ENCODE data around the gene CEP131.

CEP131 gene

GRCh38 chr17:81203136-81203535, 19.6 kb downstream of the CEP131 start:
- in situ Hi-C loops (cut with MboI; ENCODE audit: low sequenced_read_pairs) = no loop called here

- in situ Hi-C loops (cut with MboI; ENCODE audit: low sequenced_read_pairs) = no loop called here
These were observed 20.4 kb downstream of the CEP131 start for GRCh38 chr17:81202318-81202717.

DNA sequence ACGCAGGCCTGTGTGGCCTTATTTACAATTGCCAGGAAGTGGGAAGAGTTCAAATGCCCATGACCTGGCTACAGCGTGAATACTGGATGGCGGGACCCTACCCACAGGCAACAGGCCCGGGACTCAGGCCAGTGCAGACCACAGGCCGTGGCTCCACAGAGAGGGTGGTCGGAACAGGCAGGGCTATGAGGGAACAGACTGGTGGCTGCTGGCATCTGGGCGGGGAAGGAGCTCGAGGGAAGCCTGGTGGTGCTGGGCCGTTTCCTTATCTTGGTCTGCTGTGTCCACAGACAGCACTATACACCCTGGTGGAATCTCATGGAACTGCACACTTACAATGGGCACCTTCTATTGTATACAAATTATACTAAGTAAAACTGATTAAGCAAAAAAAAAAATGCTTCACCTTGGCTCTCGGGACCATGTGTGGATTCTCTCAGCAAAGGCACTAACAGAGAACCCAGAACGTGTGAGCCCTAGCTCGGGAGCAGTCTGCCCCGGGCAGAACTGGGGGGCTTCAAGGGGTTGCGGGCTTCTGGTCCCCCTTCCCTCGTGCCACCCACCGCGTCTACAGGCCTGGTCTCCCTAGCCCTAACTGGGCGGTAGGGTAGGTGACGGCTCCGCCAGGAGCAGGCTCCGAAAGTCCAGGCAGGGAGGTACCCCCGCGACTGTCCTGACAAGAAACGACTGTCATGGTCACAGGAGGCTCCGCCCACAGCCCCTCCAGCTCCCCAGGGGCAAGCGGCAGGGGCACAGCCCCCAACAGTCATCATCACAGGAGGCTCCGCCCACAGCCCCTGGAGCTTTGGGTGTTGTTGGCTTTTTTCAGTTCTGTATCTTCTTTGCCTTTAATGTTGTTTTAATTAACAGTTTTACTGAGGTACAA, 21.8 kb downstream of the CEP131 start:
- in situ Hi-C loops (cut with MboI; ENCODE audit: low sequenced_read_pairs) = no loop called here

- in situ Hi-C loops (cut with MboI; ENCODE audit: low sequenced_read_pairs) = no loop called here
These were observed 22.6 kb downstream of the CEP131 start for GRCh38 chr17:81200201-81200600.

DNA sequence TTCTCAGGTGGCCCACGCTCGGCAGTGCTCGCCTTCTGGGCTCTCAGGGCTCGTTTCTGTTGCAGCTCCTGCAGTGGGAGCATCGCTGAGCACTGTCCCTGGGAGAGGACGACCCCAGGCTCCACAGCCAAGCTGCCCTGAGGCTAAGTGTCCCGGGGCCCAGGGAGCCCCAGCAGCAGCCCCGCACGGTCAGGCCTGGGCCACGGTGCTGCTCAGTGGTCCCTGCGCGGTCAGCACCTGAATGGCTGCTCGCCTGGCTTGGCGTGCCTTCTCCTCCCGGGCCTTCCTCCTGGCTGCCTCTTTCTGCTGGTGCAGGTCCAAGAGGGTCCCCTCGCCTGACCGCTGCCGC, 23.3 kb downstream of the CEP131 start:
- in situ Hi-C loops (cut with MboI; ENCODE audit: low sequenced_read_pairs) = no loop called here

DNA sequence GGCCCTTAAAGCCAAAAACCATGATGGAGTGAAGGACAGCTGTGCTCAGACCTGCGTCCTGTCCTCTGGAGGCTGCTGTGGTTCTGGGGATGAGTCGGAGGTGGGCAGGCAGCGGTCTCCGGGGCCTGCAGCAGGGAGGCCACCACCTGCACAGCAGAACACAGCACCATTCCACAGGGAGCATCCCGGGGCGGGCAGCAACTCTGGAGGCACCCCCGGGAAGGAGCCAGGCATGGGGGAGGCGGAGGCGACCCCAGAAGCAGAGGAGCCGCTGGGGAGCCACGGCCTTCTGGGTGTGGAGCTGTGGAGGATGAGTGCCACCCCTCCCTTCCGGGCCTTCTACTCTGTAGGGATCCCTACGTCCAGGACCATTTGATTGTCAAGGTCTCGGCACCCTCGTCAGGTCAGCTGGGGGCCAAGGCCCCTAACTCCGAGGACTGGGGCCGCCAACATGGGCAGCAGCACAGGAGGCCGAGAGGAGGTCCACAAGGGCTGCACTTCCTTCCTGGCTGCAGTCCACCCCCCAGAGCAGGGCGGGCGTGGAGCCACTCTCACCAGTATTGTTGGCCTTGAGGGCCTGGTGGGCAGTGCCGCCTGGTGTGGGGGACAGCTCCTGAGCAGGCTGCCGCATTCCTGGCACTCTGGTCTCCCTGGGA, 23.8 kb downstream of the CEP131 start:
- in situ Hi-C loops (cut with MboI; ENCODE audit: low sequenced_read_pairs) = no loop called here

DNA sequence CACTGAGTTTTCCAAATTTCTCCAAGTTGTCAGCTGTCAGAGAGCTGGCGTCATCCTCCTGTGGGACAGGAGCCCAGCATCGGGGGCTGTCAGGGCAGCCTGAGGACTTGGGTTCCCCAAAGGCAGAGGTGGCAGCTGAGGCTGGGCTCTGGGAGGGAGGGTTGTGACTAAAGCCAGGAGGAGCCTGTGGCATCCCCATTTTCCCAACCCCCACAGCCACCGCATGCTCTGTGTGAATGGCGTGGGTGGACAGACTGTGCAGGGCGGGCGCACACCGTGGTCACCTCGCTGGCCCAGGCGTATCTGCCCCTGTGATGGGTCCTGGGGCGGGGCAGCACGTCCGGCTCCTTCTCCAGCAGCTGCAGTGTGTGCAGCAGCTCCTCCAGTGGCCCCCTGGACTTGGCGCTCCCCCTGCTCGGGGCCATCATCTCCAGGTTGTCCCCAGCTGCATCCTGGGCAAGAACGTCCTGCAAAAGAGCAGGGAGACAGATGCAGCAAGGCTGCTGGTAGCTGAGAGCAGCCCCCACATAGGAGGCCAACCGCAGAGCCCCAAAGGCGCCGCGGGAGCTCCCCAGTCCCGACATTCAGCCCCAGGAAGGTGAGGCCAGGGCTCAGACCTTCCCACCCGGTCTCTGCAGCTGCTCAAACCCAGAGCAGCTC, 24.8 kb downstream of the CEP131 start:
- in situ Hi-C loops (cut with MboI; ENCODE audit: low sequenced_read_pairs) = no loop called here

GRCh38 chr17:81197409-81197795, 25.4 kb downstream of the CEP131 start:
- in situ Hi-C loops (cut with MboI; ENCODE audit: low sequenced_read_pairs) = no loop called here

DNA sequence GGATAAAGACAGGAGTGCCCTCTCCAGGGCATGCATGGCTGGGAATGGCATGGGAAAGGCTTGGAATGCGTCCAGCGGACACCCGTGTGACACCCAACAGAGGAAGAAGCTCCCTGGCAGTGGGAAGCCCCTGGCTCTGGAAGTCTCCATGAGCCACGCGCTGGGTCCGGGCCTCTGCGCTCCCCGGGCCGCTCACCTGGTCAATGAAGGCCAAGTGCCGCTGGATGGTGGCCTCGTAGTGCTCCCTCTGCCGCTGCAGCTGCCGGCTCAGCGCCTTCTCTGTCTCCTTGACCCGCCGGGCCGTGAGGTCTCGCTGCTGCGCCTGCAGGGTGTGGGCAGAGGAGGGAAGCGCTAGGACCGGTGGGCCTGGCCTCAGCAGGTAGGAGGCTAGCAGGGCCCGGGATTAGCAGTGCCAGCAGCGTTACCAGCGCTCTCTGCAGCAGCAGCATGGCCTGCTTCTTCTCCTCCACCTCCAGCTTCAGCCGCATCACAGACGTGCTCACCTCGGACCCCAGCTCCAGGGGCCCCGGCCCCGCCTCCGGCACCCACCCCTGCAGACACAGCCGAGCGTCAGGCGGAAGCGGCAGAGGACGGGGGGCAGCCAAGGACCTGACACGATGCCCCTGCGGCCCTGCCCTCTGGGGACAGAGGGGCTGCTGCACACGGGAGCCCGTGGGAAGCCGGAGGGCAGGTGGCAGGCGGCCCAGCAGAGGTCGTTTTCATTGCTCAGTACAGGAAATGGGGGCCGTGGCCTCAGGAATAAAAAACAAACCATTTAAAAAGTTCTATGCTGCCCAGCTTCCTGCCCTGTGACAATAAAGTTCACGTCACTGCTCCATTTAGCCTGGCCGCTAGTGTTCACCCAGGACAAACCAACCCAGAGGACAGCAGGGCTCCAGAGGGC, 26.0 kb downstream of the CEP131 start:
- in situ Hi-C loops (cut with MboI; ENCODE audit: low sequenced_read_pairs) = no loop called here

GRCh38 chr17:81195941-81196495, 26.7 kb downstream of the CEP131 start:
- in situ Hi-C loops (cut with MboI; ENCODE audit: low sequenced_read_pairs) = no loop called here

GRCh38 chr17:81194941-81195901, 27.5 kb downstream of the CEP131 start:
- in situ Hi-C loops (cut with MboI; ENCODE audit: low sequenced_read_pairs) = no loop called here

DNA sequence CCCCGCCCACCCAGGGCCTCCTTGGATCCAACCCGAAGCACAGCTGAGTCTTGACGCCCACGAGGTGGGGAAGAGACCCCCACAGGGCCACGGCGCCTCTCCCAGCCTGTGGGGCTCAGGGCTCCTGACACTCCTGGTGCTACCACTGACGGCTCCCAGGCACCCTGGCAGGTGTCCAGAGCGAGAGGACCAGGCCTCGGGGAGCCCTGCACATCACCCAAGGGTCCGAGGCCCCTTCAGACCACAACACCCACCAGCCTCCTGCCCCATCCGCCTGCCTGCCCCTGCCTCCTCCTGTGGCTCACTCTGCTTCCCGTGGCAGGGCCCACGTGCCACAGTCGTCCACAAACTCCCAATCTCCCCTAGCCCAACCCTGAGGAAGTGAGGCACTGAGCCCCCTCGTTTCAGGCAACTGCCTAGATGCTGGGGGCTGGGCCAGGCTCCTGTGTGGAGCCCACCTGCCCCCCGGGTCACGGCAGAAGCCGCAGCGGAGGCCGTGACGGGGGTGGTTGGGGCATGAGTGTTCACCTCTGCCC, 28.5 kb downstream of the CEP131 start:
- in situ Hi-C loops (cut with MboI; ENCODE audit: low sequenced_read_pairs) = no loop called here

- in situ Hi-C loops (cut with MboI; ENCODE audit: low sequenced_read_pairs) = no loop called here
These were observed 29.1 kb downstream of the CEP131 start for GRCh38 chr17:81193470-81194224.

DNA sequence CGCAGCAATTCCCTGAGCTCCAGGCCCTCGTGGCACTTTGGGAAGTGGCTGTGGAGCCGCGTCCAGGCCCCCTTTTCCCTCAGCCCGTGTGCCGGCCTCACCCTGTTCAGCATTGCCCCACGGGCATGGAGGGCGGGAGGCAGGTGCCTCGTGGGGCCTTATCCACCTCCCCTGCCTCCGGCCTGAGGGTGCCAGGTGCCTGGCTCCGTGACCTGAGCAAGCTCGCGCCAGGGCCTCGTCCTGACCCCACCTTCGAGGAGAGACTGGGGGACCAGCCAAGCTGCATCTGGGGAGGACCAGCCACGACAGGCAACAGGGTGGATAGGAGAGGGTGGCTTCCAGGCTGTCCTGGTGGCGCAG, 29.7 kb downstream of the CEP131 start:
- in situ Hi-C loops (cut with MboI; ENCODE audit: low sequenced_read_pairs) = no loop called here

DNA sequence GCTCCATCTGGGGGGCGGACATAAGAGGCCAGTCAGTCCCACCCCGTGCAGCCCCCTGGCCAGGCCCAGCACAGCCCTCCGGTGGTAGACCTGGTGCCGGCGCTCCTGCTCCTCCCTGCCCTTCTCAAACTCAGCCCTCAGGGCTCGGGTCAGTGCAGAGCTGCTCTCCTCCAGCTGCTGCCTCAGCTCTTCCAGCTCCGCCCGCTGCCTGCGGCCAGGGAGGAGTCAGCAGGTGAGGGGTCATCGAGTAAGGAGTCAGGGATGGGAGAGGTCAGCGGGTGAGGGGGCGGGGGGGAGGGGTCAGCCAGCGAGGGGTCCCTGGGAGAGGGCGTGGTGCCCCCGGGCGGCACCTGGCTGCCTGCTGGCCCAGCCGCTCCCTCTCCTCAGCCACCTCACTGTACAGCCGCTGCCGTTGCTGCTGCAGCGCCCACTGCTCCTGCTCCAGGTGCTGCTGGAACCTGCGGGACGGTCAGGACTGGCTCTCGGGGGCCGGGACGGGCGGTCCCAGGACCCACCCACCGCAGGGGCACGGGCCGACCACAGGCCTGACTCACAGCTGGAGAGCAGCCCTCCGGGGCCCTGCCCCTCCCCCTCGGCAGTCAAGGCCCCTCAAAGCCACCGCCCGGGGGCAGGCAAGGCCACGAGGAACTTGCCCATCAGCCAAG, 30.2 kb downstream of the CEP131 start:
- in situ Hi-C loops (cut with MboI; ENCODE audit: low sequenced_read_pairs) = no loop called here

- in situ Hi-C loops (cut with MboI; ENCODE audit: low sequenced_read_pairs) = no loop called here
These were observed 31.1 kb downstream of the CEP131 start for GRCh38 chr17:81191646-81192045.

- in situ Hi-C loops (cut with MboI; ENCODE audit: low sequenced_read_pairs) = no loop called here
These were observed 31.6 kb downstream of the CEP131 start for GRCh38 chr17:81191116-81191515.

DNA sequence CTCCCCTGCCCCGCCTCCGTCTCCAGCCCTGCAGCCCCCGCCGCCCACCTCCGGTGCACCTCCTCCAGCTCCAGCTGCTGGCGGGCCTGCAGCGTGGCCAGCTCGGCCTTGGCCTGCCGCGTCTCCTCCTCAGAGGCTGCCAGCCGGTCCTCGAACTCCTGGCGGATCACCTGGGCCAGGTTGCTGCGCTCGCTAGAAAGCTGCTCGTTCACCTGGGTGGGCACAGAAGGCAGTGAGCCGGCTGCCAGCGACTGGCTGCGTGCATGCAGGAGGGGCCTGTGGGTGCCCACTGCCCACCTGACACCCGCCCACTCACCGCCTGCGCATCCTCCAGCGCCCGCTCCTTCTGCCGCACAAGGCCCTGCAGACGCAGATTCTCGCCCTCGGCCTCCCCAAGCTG, 32.2 kb downstream of the CEP131 start:
- in situ Hi-C loops (cut with MboI; ENCODE audit: low sequenced_read_pairs) = no loop called here
